OCI-LY1 (cell line): ENCODE results near the gene AKAP13.

Experiments used
- H2AFZ ChIP-seq: fragments of 200-600 bp; sonication (generic), shearing (Covaris generic); 2 replicates; pipeline ENCODE4 v1.6.0; 2014; ENCODE audit warnings: antibody characterized with exemption, mild to moderate bottlenecking, low read length
- H3F3A ChIP-seq: fragments of 200-600 bp; sonication (generic), shearing (Covaris generic); 2 replicates; pipeline ENCODE4 v1.6.0; 2014; ENCODE audit warnings: mild to moderate bottlenecking, antibody characterized with exemption, low read length, moderate library complexity; ENCODE audit not compliant: insufficient read depth
- H3K27ac ChIP-seq: fragments of 200-600 bp; sonication (generic); 2 replicates; pipeline ENCODE4 v1.5.1; 2014; ENCODE audit warnings: low read length, mixed run types, mild to moderate bottlenecking, low read depth; ENCODE audit not compliant: poor library complexity, severe bottlenecking
- H3K27me3 ChIP-seq: fragments of 200-600 bp; sonication (generic); 2 replicates; pipeline ENCODE4 v1.6.0; 2014; ENCODE audit warnings: antibody characterized with exemption, mild to moderate bottlenecking, low read length, moderate library complexity; ENCODE audit not compliant: insufficient read depth
- H3K36me3 ChIP-seq: fragments of 200-600 bp; sonication (generic); 2 replicates; pipeline ENCODE4 v1.6.1; 2014; ENCODE audit warnings: mild to moderate bottlenecking, antibody characterized with exemption, low read length, moderate library complexity, mixed read lengths; ENCODE audit not compliant: insufficient read depth
- H3K4me1 ChIP-seq: fragments of 200-600 bp; sonication (generic); 2 replicates; pipeline ENCODE4 v1.5.1; 2014; ENCODE audit warnings: mild to moderate bottlenecking, low read length, moderate library complexity; ENCODE audit not compliant: insufficient read depth, severe bottlenecking
- H3K4me2 ChIP-seq: fragments of 200-600 bp; sonication (generic), shearing (Covaris generic); 2 replicates; pipeline ENCODE4 v1.6.1; 2014; ENCODE audit warnings: low read length
- H3K4me3 ChIP-seq: fragments of 200-600 bp; sonication (generic); 2 replicates; pipeline ENCODE4 v1.5.1; 2014; ENCODE audit warnings: low read length, low read depth, mild to moderate bottlenecking, mixed read lengths; ENCODE audit not compliant: poor library complexity, severe bottlenecking
- H3K79me2 ChIP-seq: fragments of 200-600 bp; shearing (Covaris generic); 2 replicates; pipeline ENCODE4 v1.6.1; 2016; ENCODE audit warnings: mixed run types, low read length, mixed read lengths; ENCODE audit not compliant: insufficient read depth
- H3K9ac ChIP-seq: fragments of 200-600 bp; sonication (generic), shearing (Covaris generic); 2 replicates; pipeline ENCODE4 v1.6.1; 2014; ENCODE audit warnings: mild to moderate bottlenecking, low read length, mixed read lengths
- H3K9me2 ChIP-seq: fragments of 200-600 bp; sonication (generic), shearing (Covaris generic); 2 replicates; pipeline ENCODE4 v1.6.1; 2014; ENCODE audit warnings: low read depth, mild to moderate bottlenecking, low read length, mixed read lengths
- H3K9me3 ChIP-seq: fragments of 200-600 bp; shearing (Covaris generic); 2 replicates; pipeline ENCODE4 v1.6.1; 2014; ENCODE audit warnings: low read length, mixed read lengths
- H4K20me1 ChIP-seq: fragments of 200-600 bp; sonication (generic), shearing (Covaris generic); 2 replicates; pipeline ENCODE4 v1.6.0; 2016; ENCODE audit warnings: mild to moderate bottlenecking, low read length; ENCODE audit not compliant: insufficient read depth
- EZH2 ChIP-seq: fragments of 200-600 bp; sonication (generic), shearing (Covaris generic); IDR thresholded peaks from 2 replicates; pipeline ENCODE4 v1.8.0; 2017; ENCODE audit warnings: borderline replicate concordance, mixed run types, mild to moderate bottlenecking, antibody characterized with exemption, low read length, moderate library complexity, mixed read lengths
- TF ChIP-seq, protein P1 (sequence below): fragments of 200-600 bp; sonication (generic), shearing (Covaris generic); IDR thresholded peaks from 2 replicates; pipeline ENCODE4 v1.5.1; 2017; ENCODE audit warnings: mild to moderate bottlenecking, antibody characterized with exemption, low read length, moderate library complexity, mixed read lengths

Gene AKAP13

DNA sequence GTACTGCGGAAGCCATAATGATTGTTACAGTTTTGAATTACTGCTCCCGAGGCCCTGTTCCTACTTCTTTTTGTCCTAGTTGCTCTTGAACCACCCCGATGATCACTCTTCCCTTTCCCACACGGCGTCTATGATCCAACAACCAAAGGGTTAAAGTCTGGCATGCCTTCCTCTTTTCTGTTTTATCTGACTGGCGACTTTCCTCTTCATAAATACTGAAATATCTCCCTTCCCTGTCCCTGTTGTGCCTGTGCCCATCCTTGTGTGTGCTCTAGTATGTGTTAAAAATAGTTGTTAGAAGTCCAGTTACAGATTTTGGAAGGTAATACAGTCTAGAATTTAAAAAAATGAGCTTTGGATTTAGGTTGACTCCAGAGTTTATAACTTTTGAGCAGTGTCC lies 83.6 kb downstream of the AKAP13 start:
- Histone ChIP-seq H3K4me2 (peak overlapping the region; percentile 59; the same call in 1 of the 2 replicates), H3F3A (no peaks in the 10 kb centered on the region), H3K9ac (peak overlapping the region; percentile 15; the same call in 1 of the 2 replicates), H3K36me3 (no peaks in the 10 kb centered on the region), H4K20me1 (peaks cover 3% of the 10 kb centered on the region; the same call in 1 of the 2 replicates), H3K9me3 (no peaks in the 10 kb centered on the region), H3K79me2 (peaks cover 49% of the 10 kb centered on the region), H3K4me3 (no peak overlapping the region), H3K27ac (peak overlapping the region; percentile 73), H2AFZ (no peak overlapping the region), H3K4me1 (peaks cover 78% of the 10 kb centered on the region), H3K9me2 (no peaks in the 10 kb centered on the region), H3K27me3 (no peaks in the 10 kb centered on the region)
- TF ChIP-seq, protein P1, sequence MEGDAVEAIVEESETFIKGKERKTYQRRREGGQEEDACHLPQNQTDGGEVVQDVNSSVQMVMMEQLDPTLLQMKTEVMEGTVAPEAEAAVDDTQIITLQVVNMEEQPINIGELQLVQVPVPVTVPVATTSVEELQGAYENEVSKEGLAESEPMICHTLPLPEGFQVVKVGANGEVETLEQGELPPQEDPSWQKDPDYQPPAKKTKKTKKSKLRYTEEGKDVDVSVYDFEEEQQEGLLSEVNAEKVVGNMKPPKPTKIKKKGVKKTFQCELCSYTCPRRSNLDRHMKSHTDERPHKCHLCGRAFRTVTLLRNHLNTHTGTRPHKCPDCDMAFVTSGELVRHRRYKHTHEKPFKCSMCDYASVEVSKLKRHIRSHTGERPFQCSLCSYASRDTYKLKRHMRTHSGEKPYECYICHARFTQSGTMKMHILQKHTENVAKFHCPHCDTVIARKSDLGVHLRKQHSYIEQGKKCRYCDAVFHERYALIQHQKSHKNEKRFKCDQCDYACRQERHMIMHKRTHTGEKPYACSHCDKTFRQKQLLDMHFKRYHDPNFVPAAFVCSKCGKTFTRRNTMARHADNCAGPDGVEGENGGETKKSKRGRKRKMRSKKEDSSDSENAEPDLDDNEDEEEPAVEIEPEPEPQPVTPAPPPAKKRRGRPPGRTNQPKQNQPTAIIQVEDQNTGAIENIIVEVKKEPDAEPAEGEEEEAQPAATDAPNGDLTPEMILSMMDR, result no peak

DNA sequence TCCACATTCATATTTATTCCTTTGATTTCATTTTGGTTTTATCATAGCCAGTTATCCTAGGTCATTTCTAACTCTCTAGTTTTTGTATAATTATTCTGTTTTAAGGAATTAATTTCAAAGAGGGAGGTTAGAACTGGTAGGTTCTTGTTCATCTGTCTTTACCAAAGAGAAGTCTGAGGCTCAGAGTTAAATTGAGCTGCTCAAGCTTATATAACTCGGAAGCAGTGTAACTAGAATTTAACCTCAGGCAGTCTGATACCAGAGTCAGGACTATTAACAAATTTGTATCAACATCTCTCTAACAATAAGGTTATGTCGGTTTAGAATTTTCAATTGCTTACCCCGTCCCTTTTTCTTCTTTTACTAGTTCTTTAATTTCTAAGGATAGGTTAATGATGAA lies 84.1 kb downstream of the AKAP13 start:
- H3K79me2 ChIP-seq, result peaks cover 54% of the 10 kb centered on the region
- H3K27ac ChIP-seq, result peak overlapping the region; percentile 73
- H2AFZ ChIP-seq, result no peak overlapping the region
- TF ChIP-seq, protein P1, result no peak
- TF ChIP-seq EZH2, result no peak
- no peaks in the 10 kb centered on the region for H3K36me3 ChIP-seq
- no peaks in the 10 kb centered on the region for H3K27me3 ChIP-seq
- H3K9me3 ChIP-seq, result no peaks in the 10 kb centered on the region
- no peaks in the 10 kb centered on the region for H3F3A ChIP-seq
- no peak overlapping the region for H3K4me2 ChIP-seq
- peaks cover 3% of the 10 kb centered on the region; the same call in 1 of the 2 replicates for H4K20me1 ChIP-seq
- peaks cover 79% of the 10 kb centered on the region for H3K4me1 ChIP-seq
- H3K9ac ChIP-seq, result no peak overlapping the region; the same call in 1 of the 2 replicates
- H3K9me2 ChIP-seq, result no peaks in the 10 kb centered on the region
- H3K4me3 ChIP-seq, result no peak overlapping the region

DNA sequence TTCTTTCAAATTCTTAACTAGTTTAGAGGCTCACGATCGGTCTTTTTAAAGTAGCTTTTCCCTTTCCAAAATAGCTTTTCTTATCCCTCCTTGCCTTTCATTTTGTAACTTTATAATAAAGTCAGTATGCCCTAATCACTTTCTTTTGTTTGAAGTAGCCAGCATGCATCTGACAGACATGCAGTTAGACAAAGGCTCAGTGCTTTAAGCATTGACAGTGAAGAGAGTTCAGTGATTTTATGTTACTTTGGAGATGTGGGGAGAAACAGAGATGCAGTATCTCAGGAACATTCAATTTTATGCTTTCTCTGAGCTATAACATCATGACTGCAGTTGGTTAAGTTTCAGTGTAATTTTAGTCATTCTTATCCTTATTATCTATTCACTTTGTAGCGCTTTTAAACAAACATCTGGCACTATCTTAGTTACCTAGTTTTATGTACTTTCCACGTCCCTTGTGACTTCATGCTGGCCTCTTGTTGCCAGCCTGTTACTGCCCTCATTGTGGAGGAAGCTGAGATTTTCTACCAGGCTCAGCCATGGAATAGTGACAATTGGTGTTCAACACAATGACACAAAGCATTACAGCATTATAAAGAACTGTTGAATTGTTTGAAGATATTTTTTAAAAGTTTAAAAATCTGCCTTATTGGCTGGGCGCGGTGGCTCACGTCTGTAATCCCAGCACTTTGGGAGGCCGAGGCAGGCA lies 90.3 kb downstream of the AKAP13 start:
- Histone ChIP-seq H3K79me2 (peaks cover 55% of the 10 kb centered on the region), H3K4me1 (peaks cover 92% of the 10 kb centered on the region), H3K4me3 (peak overlapping the region; percentile 29), H3K9me3 (no peaks in the 10 kb centered on the region), H3K27ac (peak overlapping the region; percentile 97), H4K20me1 (no peaks in the 10 kb centered on the region), H3K36me3 (no peaks in the 10 kb centered on the region), H3K9ac (peak overlapping the region; percentile 58), H2AFZ (no peak overlapping the region), H3K27me3 (no peaks in the 10 kb centered on the region), H3F3A (peaks cover 14% of the 10 kb centered on the region), H3K4me2 (peak overlapping the region; percentile 63), H3K9me2 (no peaks in the 10 kb centered on the region)
- TF ChIP-seq EZH2, result no peak
- TF ChIP-seq, protein P1, result no peak
